CD4-positive, alpha-beta T cell treated with Interleukin-6 at 100 ng/mL for 8 hours (primary cell): Measurements from ENCODE around the gene PLXNA1.

Experiments
- DNase-seq: peaks from one replicate; pipeline ENCODE4 v3.0.0-alpha.2; 2020; ENCODE audit warnings: mixed read lengths, low spot score

PLXNA1 gene

GRCh38 chr3:126982471-126983175 is at the start of gene PLXNA1:
Gene PLXNA1, plus strand, starts transcription at chr3:126983115. Its CDS starts 5,479 bp downstream, at chr3:126988594.
- DNase-seq: peak; percentile 88

- DNase-seq: no peak
Observed at GRCh38 chr3:126934031-126934531, 48.8 kb upstream of the PLXNA1 start.

- no peak for DNase-seq
Observed at GRCh38 chr3:126934991-126935390, 47.9 kb upstream of the PLXNA1 start.

GRCh38 chr3:126935756-126936509 is 47.0 kb upstream of the PLXNA1 start:
- no peak for DNase-seq

GRCh38 chr3:126936853-126937425 is 46.0 kb upstream of the PLXNA1 start:
- DNase-seq: no peak

GRCh38 chr3:126937533-126937932 is 45.4 kb upstream of the PLXNA1 start:
- DNase-seq: no peak

GRCh38 chr3:126937973-126938372 is 44.9 kb upstream of the PLXNA1 start:
- no peak for DNase-seq

GRCh38 chr3:126938520-126939337 is 44.2 kb upstream of the PLXNA1 start:
- no peak for DNase-seq

- DNase-seq: no peak
Observed at GRCh38 chr3:126939338-126939718, 43.6 kb upstream of the PLXNA1 start.

- no peak for DNase-seq
Observed at GRCh38 chr3:126939733-126940132, 43.2 kb upstream of the PLXNA1 start.

- DNase-seq: no peak
Observed at GRCh38 chr3:126941721-126942270, 41.1 kb upstream of the PLXNA1 start.

- DNase-seq: no peak
Observed at GRCh38 chr3:126944089-126944965, 38.6 kb upstream of the PLXNA1 start.

- no peak for DNase-seq
Observed at GRCh38 chr3:126945171-126945721, 37.7 kb upstream of the PLXNA1 start.

GRCh38 chr3:126945891-126946290 is 37.0 kb upstream of the PLXNA1 start:
- no peak for DNase-seq

- DNase-seq: no peak
Observed at GRCh38 chr3:126946405-126946804, 36.5 kb upstream of the PLXNA1 start.

GRCh38 chr3:126947429-126947828 is 35.5 kb upstream of the PLXNA1 start:
- DNase-seq: no peak

- no peak for DNase-seq
Observed at GRCh38 chr3:126948980-126949535, 33.9 kb upstream of the PLXNA1 start.

GRCh38 chr3:126951561-126951960 is 31.4 kb upstream of the PLXNA1 start:
- no peak for DNase-seq

- no peak for DNase-seq
Observed at GRCh38 chr3:126952261-126952982, 30.5 kb upstream of the PLXNA1 start.
